IPS-11a (cell line): ENCODE results near the gene TEX22.

Experiments used
- H3K4me3 ChIP-seq: one replicate; pipeline ENCODE4 v1.5.1; 2013; ENCODE audit warnings: low read depth, low read length, control low read depth

The TEX22 gene

GRCh38 chr14:105384041-105384557 lies 14.2 kb upstream of the TEX22 start:
- no peak overlapping the region for H3K4me3 ChIP-seq

GRCh38 chr14:105384605-105385321 lies 13.6 kb upstream of the TEX22 start:
- H3K4me3 ChIP-seq, result no peak overlapping the region

GRCh38 chr14:105385322-105385637 lies 13.1 kb upstream of the TEX22 start:
- H3K4me3 ChIP-seq, result no peak overlapping the region

GRCh38 chr14:105385698-105386365 lies 12.5 kb upstream of the TEX22 start:
- no peak overlapping the region for H3K4me3 ChIP-seq

GRCh38 chr14:105386581-105387529 lies 11.5 kb upstream of the TEX22 start:
- H3K4me3 ChIP-seq, result no peak overlapping the region

GRCh38 chr14:105387530-105387922 lies 10.8 kb upstream of the TEX22 start:
- H3K4me3 ChIP-seq, result no peak overlapping the region

- H3K4me3 ChIP-seq, result no peak overlapping the region
Measured at GRCh38 chr14:105388110-105388951, 10.0 kb upstream of the TEX22 start.

GRCh38 chr14:105388976-105389375 lies 9.4 kb upstream of the TEX22 start:
- no peak overlapping the region for H3K4me3 ChIP-seq

- no peak overlapping the region for H3K4me3 ChIP-seq
Measured at GRCh38 chr14:105389534-105389933, 8.8 kb upstream of the TEX22 start.

- no peak overlapping the region for H3K4me3 ChIP-seq
Measured at GRCh38 chr14:105389976-105390848, 8.1 kb upstream of the TEX22 start.

- H3K4me3 ChIP-seq, result no peak overlapping the region
Measured at GRCh38 chr14:105390849-105391500, 7.4 kb upstream of the TEX22 start.

GRCh38 chr14:105391541-105391940 lies 6.8 kb upstream of the TEX22 start:
- H3K4me3 ChIP-seq, result no peak overlapping the region

- H3K4me3 ChIP-seq, result no peak overlapping the region
Measured at GRCh38 chr14:105392131-105393090, 5.9 kb upstream of the TEX22 start.

- no peak overlapping the region for H3K4me3 ChIP-seq
Measured at GRCh38 chr14:105393151-105393550, 5.2 kb upstream of the TEX22 start.

- no peak overlapping the region for H3K4me3 ChIP-seq
Measured at GRCh38 chr14:105394714-105395537, 3.4 kb upstream of the TEX22 start.

GRCh38 chr14:105395538-105395854 lies 2.8 kb upstream of the TEX22 start:
- H3K4me3 ChIP-seq, result no peak overlapping the region

- H3K4me3 ChIP-seq, result no peak overlapping the region
Measured at GRCh38 chr14:105397350-105397931, 897 bp upstream of the TEX22 start.
